Cardiac muscle cell (in vitro differentiated cells and primary cell): ENCODE data around the gene RMDN2. TPM values are rescaled to one million over a fixed set of nuclear protein-coding genes. Genes with fewer than 3 reads are reported as not detected.

Experiments used
- DNase-seq, 2 donors: peaks; one replicate each; pipeline versions ENCODE4 v3.0.0 to v3.0.0-alpha.2; 2010 to 2017; ENCODE audit warnings: low read depth in 1 of 2, low spot score in 1 of 2
- H3K27ac ChIP-seq: fragments of 200-600 bp; sonication (generic); 2 replicates; pipeline ENCODE4 v1.5.1; 2016
- H3K27me3 ChIP-seq: fragments of 200-600 bp; sonication (generic); 2 replicates; pipeline ENCODE4 v1.6.0; 2016; ENCODE audit warnings: control low read depth
- H3K36me3 ChIP-seq: fragments of 200-600 bp; sonication (generic); 2 replicates; pipeline ENCODE4 v1.5.1; 2016; ENCODE audit warnings: control low read depth
- H3K4me1 ChIP-seq: fragments of 200-600 bp; sonication (generic); 2 replicates; pipeline ENCODE4 v1.8.1; 2017; ENCODE audit warnings: low read depth, mild to moderate bottlenecking, mixed run types
- H3K4me3 ChIP-seq: fragments of 200-600 bp; sonication (generic); 2 replicates; pipeline ENCODE4 v1.5.1; 2016; ENCODE audit warnings: mild to moderate bottlenecking
- H3K9me3 ChIP-seq: fragments of 200-600 bp; sonication (generic); 2 replicates; pipeline ENCODE4 v1.5.1; 2017; ENCODE audit warnings: low read depth, mild to moderate bottlenecking, control low read depth
- polyA plus RNA-seq: library from polyadenylated mRNA; unstranded; fragments of >200 nt; fragmentation: Nextera tagmentation; extraction: Ambion mirVana; gene quantifications from 2 replicates; pipeline ENCODE4 v1.2.1, GENCODE V29; 2016
- total RNA-seq: library from RNA; depleted of rRNA; stranded (reverse); fragments of >200 nt; gene quantifications from 2 replicates; pipeline ENCODE4 v1.2.3, GENCODE V29; 2016
- TF ChIP-seq, protein P1 (sequence below): IDR thresholded peaks from 2 replicates; pipeline ENCODE4 v1.5.1; 2012; ENCODE audit warnings: low read depth, mild to moderate bottlenecking, low read length

The RMDN2 gene
- total and polyA plus RNA-seq, 2 experiments from 2014 or later: 2.3 to 4.2 TPM

DNA sequence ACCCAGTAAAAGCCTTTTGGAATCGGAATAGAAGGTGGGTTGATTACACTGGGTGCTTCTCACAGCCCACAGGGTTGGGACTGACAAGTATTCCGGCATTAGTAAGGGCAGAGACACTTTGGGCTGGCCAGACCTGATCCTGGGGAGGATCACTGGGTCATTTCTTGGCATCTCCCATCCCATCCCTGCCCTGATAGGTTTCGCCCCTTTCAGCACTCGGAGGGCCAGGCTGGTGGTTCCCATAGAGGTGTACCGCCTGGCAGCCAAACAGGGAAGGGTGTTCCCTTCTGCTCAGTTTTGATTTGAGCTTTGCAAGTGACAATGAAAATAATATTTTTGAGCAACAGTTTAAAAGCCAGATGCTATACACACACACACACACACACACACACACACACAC is 113.6 kb downstream of the RMDN2 start:
- peaks cover 29% of the 10 kb centered on the region for H3K27me3 ChIP-seq
- no peak overlapping the region for H3K27ac ChIP-seq
- H3K36me3 ChIP-seq: no peaks in the 10 kb centered on the region
- no peak for DNase-seq
- TF ChIP-seq, protein P1, sequence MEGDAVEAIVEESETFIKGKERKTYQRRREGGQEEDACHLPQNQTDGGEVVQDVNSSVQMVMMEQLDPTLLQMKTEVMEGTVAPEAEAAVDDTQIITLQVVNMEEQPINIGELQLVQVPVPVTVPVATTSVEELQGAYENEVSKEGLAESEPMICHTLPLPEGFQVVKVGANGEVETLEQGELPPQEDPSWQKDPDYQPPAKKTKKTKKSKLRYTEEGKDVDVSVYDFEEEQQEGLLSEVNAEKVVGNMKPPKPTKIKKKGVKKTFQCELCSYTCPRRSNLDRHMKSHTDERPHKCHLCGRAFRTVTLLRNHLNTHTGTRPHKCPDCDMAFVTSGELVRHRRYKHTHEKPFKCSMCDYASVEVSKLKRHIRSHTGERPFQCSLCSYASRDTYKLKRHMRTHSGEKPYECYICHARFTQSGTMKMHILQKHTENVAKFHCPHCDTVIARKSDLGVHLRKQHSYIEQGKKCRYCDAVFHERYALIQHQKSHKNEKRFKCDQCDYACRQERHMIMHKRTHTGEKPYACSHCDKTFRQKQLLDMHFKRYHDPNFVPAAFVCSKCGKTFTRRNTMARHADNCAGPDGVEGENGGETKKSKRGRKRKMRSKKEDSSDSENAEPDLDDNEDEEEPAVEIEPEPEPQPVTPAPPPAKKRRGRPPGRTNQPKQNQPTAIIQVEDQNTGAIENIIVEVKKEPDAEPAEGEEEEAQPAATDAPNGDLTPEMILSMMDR: no peak
- H3K4me1 ChIP-seq: no peaks in the 10 kb centered on the region
- H3K9me3 ChIP-seq: no peaks in the 10 kb centered on the region
- no peak overlapping the region for H3K4me3 ChIP-seq

DNA sequence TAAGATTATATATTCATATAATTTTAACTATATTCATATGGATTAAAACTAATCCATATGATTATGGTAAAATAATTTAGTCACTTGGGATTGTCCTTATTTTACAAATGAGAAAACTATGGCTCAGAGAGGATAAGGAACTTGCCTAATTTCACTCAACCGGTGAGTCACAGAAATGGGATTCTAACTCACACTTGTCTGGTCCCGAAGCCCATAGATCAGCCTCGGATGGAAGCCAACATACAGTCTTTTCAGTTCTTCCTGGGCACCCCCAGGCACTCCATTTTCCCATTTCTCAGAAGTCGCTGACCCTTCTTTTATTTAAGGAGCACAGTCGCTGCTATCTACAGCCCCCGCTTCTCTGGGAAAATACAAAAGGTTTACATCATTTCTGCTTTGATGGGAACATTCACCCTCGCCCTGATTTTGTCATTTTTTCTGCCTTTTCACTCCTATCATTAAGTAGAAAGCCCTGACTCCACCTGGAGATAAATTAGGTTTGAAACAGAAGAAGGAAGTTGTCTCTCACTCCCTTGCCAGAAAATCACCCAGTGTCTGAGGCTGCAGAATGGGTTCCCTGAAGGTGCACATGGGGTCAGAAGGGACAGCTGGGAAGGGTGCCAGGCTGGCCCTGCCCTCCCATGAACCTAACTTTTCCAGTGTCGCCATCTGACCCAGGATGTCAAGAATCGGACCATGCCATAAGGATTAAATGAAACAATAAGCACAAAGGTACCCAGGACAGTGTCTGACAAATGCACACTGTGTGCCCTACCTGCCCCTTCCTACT is 114.2 kb downstream of the RMDN2 start:
- peak in 1 of 2 donors; percentile 74 for DNase-seq
- no peak overlapping the region for H3K27ac ChIP-seq
- no peak overlapping the region for H3K4me3 ChIP-seq
- H3K27me3 ChIP-seq: peaks cover 29% of the 10 kb centered on the region
- TF ChIP-seq, protein P1: no peak
- no peaks in the 10 kb centered on the region for H3K9me3 ChIP-seq
- H3K4me1 ChIP-seq: no peaks in the 10 kb centered on the region
- H3K36me3 ChIP-seq: no peaks in the 10 kb centered on the region

DNA sequence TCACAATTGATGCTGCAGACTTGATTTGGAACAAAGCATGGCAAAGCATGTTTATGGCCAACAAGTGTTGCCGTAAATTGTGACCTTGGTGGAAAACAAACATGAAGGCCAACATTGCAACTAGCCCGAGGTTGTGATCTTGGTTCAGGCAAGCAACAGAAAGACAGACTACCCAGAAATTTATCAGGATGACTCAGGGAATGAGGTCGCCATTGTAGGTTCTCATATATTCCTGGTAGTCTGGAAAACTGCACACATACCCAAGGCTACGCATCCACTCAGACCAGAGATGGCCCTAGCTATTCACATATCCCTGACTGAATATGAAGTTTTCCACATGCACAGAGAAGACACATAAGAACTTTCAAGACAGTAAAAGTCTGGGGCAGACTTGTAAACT is 120.7 kb downstream of the RMDN2 start:
- DNase-seq: no peak
- Histone ChIP-seq H3K4me1 (no peaks in the 10 kb centered on the region), H3K27me3 (no peaks in the 10 kb centered on the region), H3K4me3 (no peak overlapping the region), H3K27ac (no peak overlapping the region), H3K9me3 (no peaks in the 10 kb centered on the region), H3K36me3 (no peaks in the 10 kb centered on the region)
- TF ChIP-seq, protein P1: no peak

DNA sequence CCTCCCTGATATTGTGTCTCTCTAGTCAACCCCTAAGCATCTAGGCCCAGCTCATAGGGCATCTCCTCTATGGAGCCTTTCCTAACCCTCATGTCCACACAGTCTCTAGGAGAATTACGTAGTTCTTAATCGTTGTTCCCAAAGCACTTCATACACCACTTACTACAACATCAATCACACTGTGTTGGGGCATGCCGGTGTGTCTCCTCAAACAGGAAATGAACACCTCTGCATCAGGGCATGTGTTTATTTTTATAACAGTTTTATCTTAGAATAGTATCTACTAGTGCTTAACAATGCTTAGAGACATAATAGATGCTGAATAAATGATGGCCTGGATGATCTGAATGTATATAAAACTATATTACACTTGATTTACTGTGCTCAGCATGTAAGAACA is 131.1 kb downstream of the RMDN2 start:
- H3K4me1 ChIP-seq: no peaks in the 10 kb centered on the region
- TF ChIP-seq, protein P1: no peak
- DNase-seq: no peak
- H3K36me3 ChIP-seq: no peaks in the 10 kb centered on the region
- H3K4me3 ChIP-seq: no peak overlapping the region
- H3K9me3 ChIP-seq: no peaks in the 10 kb centered on the region
- H3K27ac ChIP-seq: no peak overlapping the region
- H3K27me3 ChIP-seq: no peaks in the 10 kb centered on the region

DNA sequence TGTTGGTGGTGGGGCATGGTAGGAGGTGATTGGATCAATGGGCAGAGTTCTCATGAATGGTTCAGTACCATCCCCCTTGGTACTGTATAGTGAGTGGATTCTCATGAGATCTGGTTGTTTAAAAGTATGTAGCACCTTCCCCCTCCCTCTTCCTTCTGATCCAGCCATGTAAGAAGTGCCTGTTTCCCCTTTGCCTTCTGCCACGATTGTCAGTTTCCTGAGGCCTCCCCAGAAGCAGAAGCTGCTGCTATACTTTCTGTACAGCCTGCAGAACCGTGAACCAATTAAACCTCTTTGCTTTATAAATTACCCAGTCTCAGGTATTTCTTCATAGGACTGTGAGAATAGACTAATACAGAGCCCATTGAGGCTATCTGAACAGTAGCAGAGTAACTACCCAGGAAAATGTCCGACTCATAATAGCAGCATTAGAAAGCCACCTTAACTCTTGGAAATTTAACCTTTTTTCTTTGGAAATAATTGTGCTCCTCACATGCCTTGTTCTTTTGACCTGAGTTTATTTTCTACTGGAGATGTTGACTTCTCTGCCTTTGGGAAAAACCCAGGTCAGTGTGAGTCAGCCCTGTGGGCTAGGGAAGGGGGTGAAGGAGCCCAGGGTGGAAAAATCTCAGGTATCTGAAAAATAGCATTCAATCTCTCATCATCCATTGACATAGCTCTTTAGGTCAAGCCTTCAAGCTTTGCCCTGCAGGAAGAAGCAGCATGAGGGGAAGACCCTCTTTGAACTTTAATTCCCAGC is 132.7 kb downstream of the RMDN2 start:
- TF ChIP-seq, protein P1: no peak

More for the DNA sequence above, 132.7 kb downstream of the RMDN2 start:
- no peaks in the 10 kb centered on the region for H3K9me3 ChIP-seq
- H3K27me3 ChIP-seq: no peaks in the 10 kb centered on the region
- H3K4me3 ChIP-seq: no peak overlapping the region
- no peaks in the 10 kb centered on the region for H3K36me3 ChIP-seq
- DNase-seq: no peak
- no peak overlapping the region for H3K27ac ChIP-seq
- no peaks in the 10 kb centered on the region for H3K4me1 ChIP-seq
